Calu3 (cell line): ENCODE results near the gene ABL1. TPM values are rescaled to one million over a fixed set of nuclear protein-coding genes. Genes with fewer than 3 reads are reported as not detected.

ENCODE experiments used
- BruUV-seq: library from RNA; stranded (reverse); fragments of 400-500 nt; replicated peaks from 2 replicates; lab custom pipeline; 2021; lab: Mats Ljungman, UMichigan
- CTCF ChIA-PET: fragments of 300-600 bp; sonication (Branson Sonifier 250); formaldehyde crosslinking; loops from one replicate; lab custom pipeline; 2022; ENCODE audit warnings: antibody characterized with exemption; lab: Charles Lee
- DNase-seq: peaks from one replicate; pipeline ENCODE4 v3.0.0; 2022
- H3K27ac Mint-ChIP-seq: one replicate; pipeline ENCODE4 v1.8.0; 2022; ENCODE audit warnings: mixed read lengths; ENCODE audit not compliant: unreplicated experiment
- H3K27me3 Mint-ChIP-seq: one replicate; pipeline ENCODE4 v1.8.0; 2022; ENCODE audit warnings: mixed read lengths; ENCODE audit not compliant: unreplicated experiment
- H3K36me3 Mint-ChIP-seq: one replicate; pipeline ENCODE4 v1.8.0; 2022; ENCODE audit warnings: mild to moderate bottlenecking, moderate library complexity, mixed read lengths; ENCODE audit not compliant: insufficient read depth, unreplicated experiment
- H3K4me1 Mint-ChIP-seq: one replicate; pipeline ENCODE4 v1.8.0; 2022; ENCODE audit warnings: mild to moderate bottlenecking, low read depth, mixed read lengths; ENCODE audit not compliant: unreplicated experiment
- H3K4me3 Mint-ChIP-seq: one replicate; pipeline ENCODE4 v1.8.0; 2022; ENCODE audit warnings: mild to moderate bottlenecking, low read depth, moderate library complexity, mixed read lengths; ENCODE audit not compliant: unreplicated experiment
- H3K9me3 Mint-ChIP-seq: one replicate; pipeline ENCODE4 v1.8.0; 2022; ENCODE audit warnings: low read depth, mixed read lengths; ENCODE audit not compliant: unreplicated experiment
- CTCF ChIP-seq: fragments of 200-600 bp; IDR thresholded peaks from one replicate; pipeline ENCODE4 v1.8.0; 2022; ENCODE audit warnings: antibody characterized with exemption; ENCODE audit not compliant: unreplicated experiment
- intact Hi-C: fragments of 100-400 bp; cut with micrococcal nuclease; formaldehyde crosslinking; loops from one replicate; pipeline ENCODE4 v1.10.0; 2022; ENCODE audit not compliant: unreplicated experiment
- total RNA-seq: library from RNA; stranded (reverse); gene quantifications from 2 replicates; pipeline ENCODE4 v1.2.3, GENCODE V29; 2022

Gene ABL1
- total RNA-seq, 1 experiment from 2014 or later, result 30.0 TPM

GRCh38 chr9:130925050-130925678 lies 90.1 kb downstream of the ABL1 start:
- no peak for TF ChIP-seq CTCF
- intact Hi-C loops, result no loop called here
- Mint-ChIP-seq H3K36me3 (peaks cover 5% of the 10 kb centered on the region), H3K4me3 (no peak overlapping the region), H3K4me1 (peaks cover 8% of the 10 kb centered on the region), H3K9me3 (no peaks in the 10 kb centered on the region), H3K27me3 (peaks cover 23% of the 10 kb centered on the region), H3K27ac (no peak overlapping the region)
- no TSS peak for BruUV-seq
- CTCF ChIA-PET, result no interaction called here
- DNase-seq, result no peak

GRCh38 chr9:130927338-130927737 lies 92.3 kb downstream of the ABL1 start:
- no TSS peak for BruUV-seq
- H3K27me3 Mint-ChIP-seq, result peaks cover 19% of the 10 kb centered on the region
- no peaks in the 10 kb centered on the region for H3K9me3 Mint-ChIP-seq
- no peak overlapping the region for H3K27ac Mint-ChIP-seq
- peaks cover 15% of the 10 kb centered on the region for H3K4me1 Mint-ChIP-seq
- CTCF ChIA-PET, result interaction anchor here (0.5 to 0.6 kb wide), 2 partner anchors 199 to 210 kb away, joined by 3 to 4 read pairs; no protein-coding TSS in a partner anchor
- DNase-seq, result no peak
- H3K36me3 Mint-ChIP-seq, result peaks cover 5% of the 10 kb centered on the region
- no peak for TF ChIP-seq CTCF
- intact Hi-C loops, result no loop called here
- H3K4me3 Mint-ChIP-seq, result no peak overlapping the region

GRCh38 chr9:130927995-130928900 lies 93.2 kb downstream of the ABL1 start:
- peak; percentile 92 for DNase-seq
- H3K27me3 Mint-ChIP-seq, result peaks cover 19% of the 10 kb centered on the region
- TF ChIP-seq CTCF, result no peak

GRCh38 chr9:130929571-130930038 lies 94.6 kb downstream of the ABL1 start:
- Mint-ChIP-seq H3K4me3 (no peak overlapping the region), H3K27me3 (peaks cover 21% of the 10 kb centered on the region), H3K27ac (no peak overlapping the region), H3K36me3 (peaks cover 5% of the 10 kb centered on the region), H3K4me1 (peaks cover 21% of the 10 kb centered on the region), H3K9me3 (no peaks in the 10 kb centered on the region)
- BruUV-seq, result no TSS peak
- intact Hi-C loops, result no loop called here
- TF ChIP-seq CTCF, result no peak
- DNase-seq, result no peak
- CTCF ChIA-PET, result interaction anchor here (0.6 kb wide), 1 partner anchor 12 kb away, joined by 4 read pairs; no protein-coding TSS in a partner anchor

More at GRCh38 chr9:130927995-130928900, 93.2 kb downstream of the ABL1 start:
- intact Hi-C loops, result no loop called here
- Mint-ChIP-seq H3K4me1 (peaks cover 21% of the 10 kb centered on the region), H3K9me3 (no peaks in the 10 kb centered on the region), H3K36me3 (peaks cover 5% of the 10 kb centered on the region), H3K27ac (peak overlapping the region; percentile 93), H3K4me3 (peak overlapping the region; percentile 61)
- no TSS peak for BruUV-seq
- CTCF ChIA-PET, result interaction anchor here (0.5 to 0.6 kb wide), 4 partner anchors 158 to 210 kb away, joined by 3 to 4 read pairs (median 3); no protein-coding TSS in a partner anchor
